ENCODE measurements around the gene AGFG2.

Gene AGFG2

DNA sequence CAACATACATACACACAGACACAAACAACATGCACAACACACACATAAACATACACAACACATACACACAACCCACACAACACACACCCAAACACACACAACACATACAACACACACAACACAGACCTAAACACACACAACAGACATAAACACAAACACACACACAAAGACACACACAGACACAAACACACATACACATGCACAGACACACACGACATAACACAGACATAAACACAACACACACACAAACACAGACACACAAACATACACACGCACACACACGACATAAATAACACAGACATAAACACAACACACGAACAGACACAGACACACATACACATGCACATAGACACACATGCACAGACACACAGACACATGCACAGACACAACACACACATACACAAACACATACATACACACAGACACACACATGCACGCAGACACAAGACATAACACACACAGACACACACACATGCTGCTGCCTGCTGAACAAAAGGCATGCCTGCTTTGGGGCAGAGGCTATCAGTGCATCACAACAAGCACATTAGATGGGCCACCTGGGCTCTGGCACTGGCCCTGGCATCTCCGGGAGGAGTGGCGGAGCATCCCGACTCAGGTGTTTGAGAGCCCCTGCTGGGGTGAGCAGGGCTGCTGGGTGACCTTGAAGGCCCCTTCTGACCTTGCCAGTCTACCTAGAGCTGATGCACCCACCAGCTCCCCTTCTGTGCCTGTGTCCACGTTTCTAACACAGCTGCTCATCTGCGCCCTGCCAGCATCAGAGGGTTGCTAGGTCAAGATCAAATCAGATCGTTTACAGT, 41.7 kb downstream of the AGFG2 start (continued):
- TF ChIP-seq ZNF785 (tag by site-specific recombination; IDR thresholded peaks at IDR 0.05) (peak; percentile 27; the same call in 1 of the 2 replicates), ZNF2 (tag by site-specific recombination; IDR thresholded peaks at IDR 0.05) (0 out of 2 replicates have a peak, but pooled peaks have one; percentile 50), HIC1 (tag by site-specific recombination; IDR thresholded peaks at IDR 0.05) (no peak), ZNF37A (tag by site-specific recombination; IDR thresholded peaks at IDR 0.05) (no peak), ZBTB21 (tag by site-specific recombination; IDR thresholded peaks at IDR 0.05) (no peak), YY2 (tag by site-specific recombination; IDR thresholded peaks at IDR 0.05) (no peak), ZNF239 (tag by site-specific recombination; IDR thresholded peaks at IDR 0.05) (peak; percentile 54; the same call in 1 of the 2 replicates), ZNF830 (tag by site-specific recombination; IDR thresholded peaks at IDR 0.05; ENCODE audit: low read depth) (no peak), ZNF776 (tag by site-specific recombination; IDR thresholded peaks at IDR 0.05; ENCODE audit: borderline replicate concordance) (no peak), ZNF670 (tag by site-specific recombination; IDR thresholded peaks at IDR 0.05; ENCODE audit: low read depth) (peak; percentile 83), ZNF311 (tag by site-specific recombination; IDR thresholded peaks at IDR 0.05; ENCODE audit: borderline replicate concordance) (peak; percentile 69; the same call in 1 of the 2 replicates)
- TF ChIP-seq, protein P1, sequence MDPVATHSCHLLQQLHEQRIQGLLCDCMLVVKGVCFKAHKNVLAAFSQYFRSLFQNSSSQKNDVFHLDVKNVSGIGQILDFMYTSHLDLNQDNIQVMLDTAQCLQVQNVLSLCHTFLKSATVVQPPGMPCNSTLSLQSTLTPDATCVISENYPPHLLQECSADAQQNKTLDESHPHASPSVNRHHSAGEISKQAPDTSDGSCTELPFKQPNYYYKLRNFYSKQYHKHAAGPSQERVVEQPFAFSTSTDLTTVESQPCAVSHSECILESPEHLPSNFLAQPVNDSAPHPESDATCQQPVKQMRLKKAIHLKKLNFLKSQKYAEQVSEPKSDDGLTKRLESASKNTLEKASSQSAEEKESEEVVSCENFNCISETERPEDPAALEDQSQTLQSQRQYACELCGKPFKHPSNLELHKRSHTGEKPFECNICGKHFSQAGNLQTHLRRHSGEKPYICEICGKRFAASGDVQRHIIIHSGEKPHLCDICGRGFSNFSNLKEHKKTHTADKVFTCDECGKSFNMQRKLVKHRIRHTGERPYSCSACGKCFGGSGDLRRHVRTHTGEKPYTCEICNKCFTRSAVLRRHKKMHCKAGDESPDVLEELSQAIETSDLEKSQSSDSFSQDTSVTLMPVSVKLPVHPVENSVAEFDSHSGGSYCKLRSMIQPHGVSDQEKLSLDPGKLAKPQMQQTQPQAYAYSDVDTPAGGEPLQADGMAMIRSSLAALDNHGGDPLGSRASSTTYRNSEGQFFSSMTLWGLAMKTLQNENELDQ (tag by site-specific recombination; IDR thresholded peaks at IDR 0.05; ENCODE audit: low read depth) = no peak

- no peak overlapping the region for H3K4me3 ChIP-seq (ENCODE audit: low read depth, low read length)
- TF ChIP-seq ZNF677 (tag by site-specific recombination; IDR thresholded peaks at IDR 0.05) (no peak), BCL11B (tag by site-specific recombination; IDR thresholded peaks at IDR 0.05; ENCODE audit: low read depth) (no peak), ZNF664 (tag by site-specific recombination; IDR thresholded peaks at IDR 0.05) (no peak)
- no peaks in the 10 kb centered on the region for H3K9me3 ChIP-seq (ENCODE audit: control insufficient read depth, insufficient read depth, low read depth, low read length)
- peaks cover 12% of the 10 kb centered on the region for H3K4me1 ChIP-seq (ENCODE audit: control insufficient read depth, insufficient read depth, low read length)
- POLR2A ChIA-PET = no interaction called here
- peaks cover 6 to 42% of the 10 kb centered on the region in 2 experiments; a peak in 2 of 3 replicates for H3K36me3 ChIP-seq (ENCODE audit: control insufficient read depth in 2 of 2, insufficient read depth in 1 of 2, low read length in 2 of 2)
- no peak overlapping the region for H3K27ac ChIP-seq (ENCODE audit: extremely low read depth, low read depth, low read length)
- CTCF ChIA-PET = interaction anchor here (0.7 to 0.8 kb wide), 2 partner anchors 109 to 113 kb away, joined by 3 read pairs; no protein-coding TSS in a partner anchor
Observed at GRCh38 chr7:100582041-100582579, 43.1 kb downstream of the AGFG2 start.

GRCh38 chr7:100582650-100583049, 43.6 kb downstream of the AGFG2 start:
- peaks cover 12% of the 10 kb centered on the region for H3K4me1 ChIP-seq (ENCODE audit: control insufficient read depth, insufficient read depth, low read length)
- no peak for TF ChIP-seq HIC1 (tag by site-specific recombination; IDR thresholded peaks at IDR 0.05)
- TF ChIP-seq, protein P2, sequence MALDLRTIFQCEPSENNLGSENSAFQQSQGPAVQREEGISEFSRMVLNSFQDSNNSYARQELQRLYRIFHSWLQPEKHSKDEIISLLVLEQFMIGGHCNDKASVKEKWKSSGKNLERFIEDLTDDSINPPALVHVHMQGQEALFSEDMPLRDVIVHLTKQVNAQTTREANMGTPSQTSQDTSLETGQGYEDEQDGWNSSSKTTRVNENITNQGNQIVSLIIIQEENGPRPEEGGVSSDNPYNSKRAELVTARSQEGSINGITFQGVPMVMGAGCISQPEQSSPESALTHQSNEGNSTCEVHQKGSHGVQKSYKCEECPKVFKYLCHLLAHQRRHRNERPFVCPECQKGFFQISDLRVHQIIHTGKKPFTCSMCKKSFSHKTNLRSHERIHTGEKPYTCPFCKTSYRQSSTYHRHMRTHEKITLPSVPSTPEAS (tag by site-specific recombination; IDR thresholded peaks at IDR 0.05) = no peak
- no peak for TF ChIP-seq ZNF114 (tag by site-specific recombination; IDR thresholded peaks at IDR 0.05)
- TF ChIP-seq ZNF121 (tag by site-specific recombination; IDR thresholded peaks at IDR 0.05) = no peak
- no peak for TF ChIP-seq ZNF791 (tag by site-specific recombination; IDR thresholded peaks at IDR 0.05)
- no peak for TF ChIP-seq ZBTB7A (tag by site-specific recombination; IDR thresholded peaks at IDR 0.05; ENCODE audit: low read depth)
- TF ChIP-seq ZNF10 (tag by site-specific recombination; IDR thresholded peaks at IDR 0.05) = no peak
- POLR2A ChIA-PET = no interaction called here
- CTCF ChIA-PET = interaction anchor here (0.8 kb wide), 2 partner anchors 114 to 132 kb away, joined by 3 read pairs; no protein-coding TSS in a partner anchor
- no peaks in the 10 kb centered on the region for H3K9me3 ChIP-seq (ENCODE audit: control insufficient read depth, insufficient read depth, low read depth, low read length)
- H3K27ac ChIP-seq (ENCODE audit: extremely low read depth, low read depth, low read length) = no peak overlapping the region
- peaks cover 6 to 40% of the 10 kb centered on the region in 2 experiments; a peak in 2 of 3 replicates for H3K36me3 ChIP-seq (ENCODE audit: control insufficient read depth in 2 of 2, insufficient read depth in 1 of 2, low read length in 2 of 2)
- H3K4me3 ChIP-seq (ENCODE audit: low read depth, low read length) = no peak overlapping the region
